Uterus (tissue), 2 donors: ENCODE results near the gene GGT5.
"Not testable (repeated sequence)": the region's sequence is repeated elsewhere in the genome, so short reads cannot be mapped to it uniquely, and the experiment has no call there.

ENCODE experiments used
- CTCF ChIP-seq, 4 experiments: fragments of 200-600 bp in 2 of 4; fragments of 450-650 bp in 2 of 4; sonication (generic) in 2 of 4; IDR thresholded peaks; one replicate each; pipeline ENCODE4 v1.5.1; 2016 to 2019; ENCODE audit warnings: antibody characterized with exemption in 4 of 4, mild to moderate bottlenecking in 2 of 4, moderate library complexity in 1 of 4
- POLR2A ChIP-seq, 2 donors: fragments of 450-650 bp; IDR thresholded peaks; one replicate each; pipeline ENCODE4 v1.6.1; 2016; ENCODE audit warnings: antibody characterized with exemption in 2 of 2, mild to moderate bottlenecking in 1 of 2, moderate library complexity in 1 of 2

- not testable (repeated sequence) for TF ChIP-seq CTCF, POLR2A (IDR thresholded peaks at IDR 0.05)
Observed at GRCh38 chr22:24211716-24212115, 33.2 kb downstream of the GGT5 start.
